Gastrocnemius medialis (tissue), 4 donors: ENCODE data around the gene PRDM16. TPM values are rescaled to one million over a fixed set of nuclear protein-coding genes. Genes with fewer than 3 reads are reported as not detected.

ENCODE experiments used
- ATAC-seq, 2 donors: fragments of 150-250 bp; one replicate each; pipeline ENCODE4 v1.9.1; 2016
- DNase-seq, 2 donors: peaks; one replicate each; pipeline ENCODE4 v3.0.0-alpha.2; 2019
- H3K27ac ChIP-seq, 4 donors: fragments of 200-600 bp; sonication (generic); 1 replicate in 1 of 4; 2 replicates in 3 of 4; pipeline ENCODE4 v1.5.1; 2016 to 2018; ENCODE audit warnings: mild to moderate bottlenecking in 2 of 4, moderate library complexity in 1 of 4
- H3K27me3 ChIP-seq, 3 donors: fragments of 200-600 bp; sonication (generic) in 2 of 3; 1 replicate in 1 of 3; 2 replicates in 2 of 3; pipeline versions ENCODE4 v1.5.1 to v1.6.0; 2016 to 2019; ENCODE audit warnings: mild to moderate bottlenecking in 1 of 3, moderate library complexity in 1 of 3
- H3K36me3 ChIP-seq, 2 donors: fragments of 200-600 bp; sonication (generic) in 1 of 2; one replicate each; pipeline ENCODE4 v1.5.1; 2017 to 2018
- H3K4me1 ChIP-seq, 2 donors: fragments of 200-600 bp; sonication (generic) in 1 of 2; one replicate each; pipeline ENCODE4 v1.5.1; 2016 to 2017; ENCODE audit warnings: mild to moderate bottlenecking in 2 of 2
- H3K4me3 ChIP-seq, 4 donors: fragments of 200-600 bp; sonication (generic) in 3 of 4; 1 replicate in 1 of 4; 2 replicates in 3 of 4; pipeline ENCODE4 v1.5.1; 2016 to 2019; ENCODE audit warnings: mild to moderate bottlenecking in 2 of 4
- H3K9me3 ChIP-seq, 3 donors: fragments of 200-600 bp; sonication (generic) in 2 of 3; 1 replicate in 1 of 3; 2 replicates in 2 of 3; pipeline ENCODE4 v1.5.1; 2016 to 2019
- POLR2A ChIP-seq, 2 donors: fragments of 450-650 bp; IDR thresholded peaks; one replicate each; pipeline ENCODE4 v1.6.1; 2017; ENCODE audit warnings: antibody characterized with exemption in 2 of 2, mild to moderate bottlenecking in 2 of 2, moderate library complexity in 2 of 2
- in situ Hi-C, 4 donors: fragments of 200-750 bp; cut with MboI; loops; one replicate each; pipeline versions ENCODE4 v1.15.0 to v1.8.0; 2017; ENCODE audit warnings: low sequenced_read_pairs in 4 of 4
- intact Hi-C: fragments of 100-400 bp; cut with DNase I; formaldehyde crosslinking; loops from one replicate; pipeline ENCODE4 v1.15.1; 2023; ENCODE audit warnings: low total_unique reads
- total RNA-seq, 4 donors: library from RNA; depleted of rRNA; stranded (reverse); fragments of >200 nt; gene quantifications; one replicate each; pipeline versions ENCODE4 v1.1.0 to v1.2.3, GENCODE V29; 2016
- TF ChIP-seq, protein P1 (sequence below), 5 experiments: fragments of 450-650 bp in 3 of 5; fragments of 200-600 bp in 2 of 5; sonication (generic) in 2 of 5; IDR thresholded peaks in 4 of 5; conservative IDR thresholded peaks in 1 of 5; 1 replicate in 4 of 5; 2 replicates in 1 of 5; pipeline ENCODE4 v1.5.1; 2016 to 2019; ENCODE audit warnings: antibody characterized with exemption in 5 of 5, mild to moderate bottlenecking in 3 of 5, moderate library complexity in 3 of 5

Gene PRDM16
- total RNA-seq, 4 donors from 2014 or later = 0.03 to 0.19 (median 0.17) TPM

DNA sequence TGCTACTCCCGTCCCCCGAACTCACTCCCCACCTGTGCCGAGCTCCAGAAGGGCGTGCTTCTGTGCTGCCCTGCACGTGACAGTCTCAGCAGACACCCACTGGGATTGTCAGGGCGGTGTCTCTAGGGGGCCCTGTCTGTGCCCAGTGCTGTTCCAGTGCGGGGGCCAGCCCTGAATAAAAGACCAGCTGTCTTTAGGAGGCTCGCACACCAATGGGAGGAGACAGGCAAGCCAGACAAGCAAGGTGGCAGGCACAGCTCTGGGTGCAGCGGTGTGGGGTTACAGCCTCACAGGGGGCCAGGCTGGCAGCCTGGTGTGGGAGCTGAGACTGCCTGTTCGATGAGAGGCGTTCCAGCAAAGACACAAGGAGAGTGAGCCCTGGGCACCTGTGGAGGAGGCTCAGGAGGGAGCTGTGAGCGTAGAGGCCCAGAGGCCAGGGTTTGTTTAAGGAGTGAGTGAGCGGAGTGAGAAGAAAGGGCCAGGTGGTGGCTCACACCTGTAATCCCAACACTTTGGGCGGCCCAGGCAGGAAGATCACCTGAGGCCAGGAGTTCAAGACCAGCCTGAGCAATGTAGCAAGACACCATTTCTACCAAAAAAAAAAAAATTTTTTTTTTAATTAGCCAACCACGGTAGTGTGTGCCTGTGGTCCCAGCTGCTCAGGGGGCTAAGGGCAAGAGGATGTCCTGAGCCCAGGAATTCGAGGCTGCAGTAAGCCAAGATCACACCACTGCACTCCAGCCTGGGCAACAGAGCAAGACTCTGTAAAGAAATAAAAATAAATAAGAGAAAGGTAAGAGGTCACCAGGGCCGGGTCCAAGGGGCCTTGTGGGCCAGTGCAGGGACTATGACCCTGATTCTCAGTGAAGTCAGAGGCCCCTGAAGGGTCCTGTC lies 337.2 kb downstream of the PRDM16 start:
- Histone ChIP-seq H3K4me3 (no peak overlapping the region), H3K27ac (no peak overlapping the region), H3K4me1 (no peaks in the 10 kb centered on the region), H3K9me3 (no peaks in the 10 kb centered on the region), H3K36me3 (no peaks in the 10 kb centered on the region), H3K27me3 (peaks cover 0 to 10% (median 3%) of the 10 kb centered on the region in 3 donors)
- ATAC-seq = no peak
- intact Hi-C loops = no loop called here
- TF ChIP-seq POLR2A (IDR thresholded peaks at IDR 0.05) = no peak
- TF ChIP-seq, protein P1, sequence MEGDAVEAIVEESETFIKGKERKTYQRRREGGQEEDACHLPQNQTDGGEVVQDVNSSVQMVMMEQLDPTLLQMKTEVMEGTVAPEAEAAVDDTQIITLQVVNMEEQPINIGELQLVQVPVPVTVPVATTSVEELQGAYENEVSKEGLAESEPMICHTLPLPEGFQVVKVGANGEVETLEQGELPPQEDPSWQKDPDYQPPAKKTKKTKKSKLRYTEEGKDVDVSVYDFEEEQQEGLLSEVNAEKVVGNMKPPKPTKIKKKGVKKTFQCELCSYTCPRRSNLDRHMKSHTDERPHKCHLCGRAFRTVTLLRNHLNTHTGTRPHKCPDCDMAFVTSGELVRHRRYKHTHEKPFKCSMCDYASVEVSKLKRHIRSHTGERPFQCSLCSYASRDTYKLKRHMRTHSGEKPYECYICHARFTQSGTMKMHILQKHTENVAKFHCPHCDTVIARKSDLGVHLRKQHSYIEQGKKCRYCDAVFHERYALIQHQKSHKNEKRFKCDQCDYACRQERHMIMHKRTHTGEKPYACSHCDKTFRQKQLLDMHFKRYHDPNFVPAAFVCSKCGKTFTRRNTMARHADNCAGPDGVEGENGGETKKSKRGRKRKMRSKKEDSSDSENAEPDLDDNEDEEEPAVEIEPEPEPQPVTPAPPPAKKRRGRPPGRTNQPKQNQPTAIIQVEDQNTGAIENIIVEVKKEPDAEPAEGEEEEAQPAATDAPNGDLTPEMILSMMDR (IDR thresholded peaks at IDR 0.05 in 4 of 5, conservative IDR thresholded peaks at IDR 0.05 in 1 of 5) = no peak
- in situ Hi-C loops = loop anchor here in 2 of 4 donors (25.0 kb wide), 1 partner anchor 394 kb away; the partner anchor contains the start of gene ACTRT2 (in 2 of the 2)
- DNase-seq = no peak

DNA sequence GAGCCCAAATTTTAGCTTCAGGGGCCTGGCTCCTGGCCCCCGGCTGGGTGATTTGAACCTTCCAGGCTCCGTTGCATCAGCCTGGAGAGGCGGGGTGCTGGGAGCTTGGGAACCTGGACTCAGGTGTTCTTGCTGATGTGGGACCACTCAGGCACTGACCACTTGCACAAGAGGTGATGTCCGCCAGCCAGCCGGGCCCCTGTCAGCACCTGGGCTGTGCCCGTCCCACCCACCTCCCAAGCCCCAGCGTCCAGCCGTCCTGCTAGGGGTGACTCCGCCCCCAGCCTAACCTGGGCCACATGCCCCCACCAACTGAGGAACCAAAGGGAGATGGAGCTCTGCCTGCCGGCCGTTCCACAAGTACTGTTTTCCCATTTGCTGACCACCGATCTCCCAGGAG lies 338.0 kb downstream of the PRDM16 start:
- DNase-seq (no peak), ATAC-seq (no peak)
- no peaks in the 10 kb centered on the region for H3K9me3 ChIP-seq
- H3K4me1 ChIP-seq = no peaks in the 10 kb centered on the region
- H3K27me3 ChIP-seq = peaks cover 0 to 13% (median 3%) of the 10 kb centered on the region in 3 donors
- no peaks in the 10 kb centered on the region for H3K36me3 ChIP-seq
- in situ Hi-C loops (loop anchor here in 2 of 4 donors (25.0 kb wide), 1 partner anchor 395 kb away; the partner anchor contains the start of gene ACTRT2 (in 2 of the 2)), intact Hi-C loops (no loop called here)
- H3K27ac ChIP-seq = no peak overlapping the region
- TF ChIP-seq POLR2A (IDR thresholded peaks at IDR 0.05) = no peak
- TF ChIP-seq, protein P1 (IDR thresholded peaks at IDR 0.05 in 4 of 5, conservative IDR thresholded peaks at IDR 0.05 in 1 of 5) = no peak
- H3K4me3 ChIP-seq = no peak overlapping the region

DNA sequence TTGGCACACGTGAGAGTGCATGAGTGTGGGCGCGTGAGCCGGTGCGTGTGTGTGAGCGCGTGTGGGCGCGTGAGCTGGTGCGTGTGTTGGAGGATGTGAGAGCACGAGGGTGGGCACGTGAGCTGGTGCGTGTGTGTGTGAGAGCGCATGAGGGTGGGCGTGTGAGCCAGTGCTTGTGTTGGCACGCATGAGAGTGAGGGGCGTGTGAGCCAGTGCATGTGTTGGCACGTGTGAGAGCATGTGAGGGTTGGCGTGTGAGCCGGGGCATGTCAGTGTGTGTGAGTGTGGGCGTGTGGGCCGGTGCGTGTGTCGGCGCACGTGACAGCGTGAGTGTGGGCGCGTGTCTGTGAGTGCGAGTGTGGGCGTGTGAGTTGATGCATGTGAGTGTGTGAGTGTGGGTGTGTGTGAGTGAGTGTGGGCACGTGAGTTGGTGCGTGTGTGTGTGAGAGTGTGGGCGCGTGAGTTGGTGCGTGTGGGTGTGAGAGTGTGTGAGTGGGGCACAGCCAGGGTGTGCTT lies 339.8 kb downstream of the PRDM16 start:
- DNase-seq (no peak), ATAC-seq (no peak)
- Histone ChIP-seq H3K27ac (no peak overlapping the region), H3K9me3 (no peaks in the 10 kb centered on the region), H3K27me3 (peaks cover 1 to 13% (median 3%) of the 10 kb centered on the region in 3 donors), H3K4me3 (no peak overlapping the region), H3K36me3 (no peaks in the 10 kb centered on the region), H3K4me1 (no peaks in the 10 kb centered on the region)
- intact Hi-C loops = no loop called here
- in situ Hi-C loops = loop anchor here in 2 of 4 donors (25.0 kb wide), 1 partner anchor 397 kb away; the partner anchor contains the start of gene ACTRT2 (in 2 of the 2)
- TF ChIP-seq, protein P1 (IDR thresholded peaks at IDR 0.05 in 4 of 5, conservative IDR thresholded peaks at IDR 0.05 in 1 of 5) = no peak
- no peak for TF ChIP-seq POLR2A (IDR thresholded peaks at IDR 0.05)

DNA sequence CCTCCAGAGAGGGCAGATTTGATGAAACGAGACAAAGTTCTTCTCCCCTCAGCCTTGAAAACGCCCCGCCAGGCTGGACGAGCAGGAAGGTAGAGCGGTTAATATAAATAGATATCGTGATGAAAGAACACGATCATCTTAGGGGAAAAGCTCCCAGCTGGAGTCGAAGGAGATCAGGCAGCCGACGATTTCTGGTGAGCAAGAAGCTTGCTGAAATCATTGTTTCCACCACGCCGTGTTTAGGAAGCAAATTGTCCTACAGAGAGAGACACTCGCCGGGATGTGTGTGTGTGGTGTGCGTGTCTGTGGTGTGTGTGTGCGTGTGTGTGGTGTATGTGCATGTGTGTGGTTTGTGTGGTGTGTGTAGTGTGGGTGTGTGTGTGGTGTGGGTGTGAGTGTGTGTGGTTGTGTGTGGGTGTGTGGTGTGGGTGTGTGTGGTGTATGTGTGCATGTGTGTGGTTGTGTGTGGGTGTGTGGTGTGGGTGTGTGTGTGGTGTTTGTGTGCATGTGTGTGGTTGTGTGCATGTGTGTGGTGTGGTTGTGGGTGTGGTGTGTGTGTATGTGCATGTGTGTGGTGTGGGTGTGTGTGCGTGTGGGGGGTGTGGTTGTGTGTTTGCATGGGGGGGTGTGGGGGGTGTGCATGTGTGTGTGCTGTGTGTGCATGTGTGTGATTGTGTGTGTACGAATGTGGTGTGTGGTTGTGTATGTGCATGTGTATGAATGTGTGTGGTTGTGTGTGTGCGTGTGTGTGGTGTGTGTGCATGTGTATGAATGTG lies 340.6 kb downstream of the PRDM16 start:
- Histone ChIP-seq H3K36me3 (no peaks in the 10 kb centered on the region), H3K27me3 (peaks cover 3 to 13% (median 5%) of the 10 kb centered on the region in 3 donors), H3K9me3 (no peaks in the 10 kb centered on the region), H3K4me1 (no peaks in the 10 kb centered on the region), H3K4me3 (no peak overlapping the region), H3K27ac (no peak overlapping the region)
- ATAC-seq (no peak), DNase-seq (no peak)
- in situ Hi-C loops = loop anchor here in 2 of 4 donors (25.0 kb wide), 1 partner anchor 397 kb away; the partner anchor contains the start of gene ACTRT2 (in 2 of the 2)
- TF ChIP-seq, protein P1 (IDR thresholded peaks at IDR 0.05 in 4 of 5, conservative IDR thresholded peaks at IDR 0.05 in 1 of 5) = no peak
- TF ChIP-seq POLR2A (IDR thresholded peaks at IDR 0.05) = no peak
- intact Hi-C loops = no loop called here
